ENCODE results near the gene ABCC6. TPM values are rescaled to one million over a fixed set of nuclear protein-coding genes. Genes with fewer than 3 reads are reported as not detected.
"Not testable (repeated sequence)": the region's sequence is repeated elsewhere in the genome, so short reads cannot be mapped to it uniquely, and the experiment has no call there.

The ABCC6 gene
- total RNA-seq: 1 to 10 TPM in 3 of 7 donors, under 1 TPM in 4; 0.12 to 2.0 (median 0.88) TPM
- 1 to 10 TPM in 1 of 2 donors, under 1 TPM in 1; 0.48 to 1.9 TPM for polyA plus RNA-seq
- long read RNA-seq, donor 1: 0 reads
- long read RNA-seq, donor 2, partial matches to known transcripts: 0 of 1 reads
- long read RNA-seq, donor 2, other reads (novel, unspliced or antisense): 0 of 1 reads
- long read RNA-seq, donor 3: 0 reads

DNA sequence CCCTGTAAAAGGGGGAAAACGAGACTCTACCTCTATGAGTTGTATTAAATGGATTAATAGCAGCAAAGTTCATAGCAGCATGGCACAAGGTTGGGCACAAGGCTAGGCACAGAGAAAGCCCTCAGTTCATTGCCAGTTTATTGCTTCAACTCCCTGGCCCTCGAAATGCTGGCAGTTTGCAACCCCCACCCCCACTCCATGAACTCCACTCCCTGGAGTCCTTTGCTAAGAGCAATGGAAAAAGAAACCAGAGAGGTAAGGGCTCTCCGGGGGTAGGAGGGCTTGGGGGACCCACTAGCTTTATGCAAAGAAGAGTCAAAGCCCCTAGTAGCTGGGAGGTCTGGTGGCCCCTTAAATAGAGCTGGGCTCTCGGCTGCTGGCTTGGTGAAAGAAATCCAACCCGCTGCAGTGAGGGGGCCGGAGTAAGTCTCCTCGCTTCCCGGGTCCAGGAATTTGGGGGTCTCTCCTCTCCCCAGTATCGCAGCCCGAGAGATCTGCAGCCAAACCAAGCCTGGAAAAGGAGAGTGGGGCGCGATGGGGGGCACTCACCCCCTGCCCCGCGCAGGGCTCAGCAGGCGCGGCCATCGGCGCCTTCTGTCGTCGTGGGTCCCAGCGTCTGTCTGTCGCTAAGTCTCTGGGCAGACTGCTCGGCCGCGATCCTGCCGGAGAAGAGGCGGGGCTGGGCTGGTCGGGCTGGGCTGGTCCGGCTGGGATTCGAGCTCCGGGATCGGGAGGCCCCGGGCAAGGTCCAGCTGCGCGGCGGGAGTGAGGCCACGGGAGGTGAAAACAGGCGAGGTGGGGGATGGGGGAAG is at the start of gene ABCC6:
Gene ABCC6 (minus strand): TSS at position 645 of the 812 bp plus-strand sequence. CDS start 60 bp downstream, at position 585.
- H3K9me3 ChIP-seq; H3K36me3 ChIP-seq; H3K27me3 ChIP-seq; DNase-seq; H3K4me3 ChIP-seq; H3K27ac ChIP-seq; intact Hi-C loops (cut with DNase I); H3K4me1 ChIP-seq (ENCODE audit: insufficient read depth): not testable (repeated sequence)
- 4 to 39% (median 6%) methylated on average over 2 to 19 of the region's 38 CpGs for WGBS, 3 donors

DNA sequence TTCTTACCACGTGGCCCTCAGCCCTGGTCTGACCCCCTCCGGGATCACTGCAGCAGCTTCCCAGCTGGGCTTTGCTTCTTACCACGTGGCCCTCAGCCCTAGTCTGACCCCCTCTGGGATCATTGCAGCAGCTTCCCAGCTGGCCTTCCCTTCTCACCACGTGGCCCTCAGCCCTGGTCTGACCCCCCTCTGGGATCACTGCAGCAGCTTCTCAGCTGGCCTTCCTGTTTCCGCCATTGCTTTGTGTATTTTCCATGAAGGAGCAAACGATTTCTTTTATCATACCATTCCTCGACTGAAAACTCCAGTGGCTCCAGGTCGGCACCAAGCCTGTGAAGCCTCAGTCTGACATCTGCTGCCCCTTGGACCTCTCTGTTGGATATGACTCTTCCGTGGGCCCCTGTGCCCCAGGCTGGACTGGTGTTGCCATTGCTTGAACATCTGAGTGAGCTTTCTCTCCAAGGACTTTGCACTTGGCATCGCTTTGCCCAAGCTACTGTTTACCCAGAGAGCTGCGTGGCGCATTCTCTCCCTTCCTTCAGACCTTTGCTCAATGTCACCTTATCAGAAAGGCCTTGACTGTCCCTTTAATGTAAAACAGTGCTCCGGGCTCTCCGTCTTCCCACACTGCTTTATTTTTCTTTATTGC is 49.4 kb upstream of the ABCC6 start:
- H3K4me3 ChIP-seq; H3K27ac ChIP-seq; intact Hi-C loops (cut with DNase I); H3K4me1 ChIP-seq (ENCODE audit: insufficient read depth); DNase-seq; H3K27me3 ChIP-seq; H3K9me3 ChIP-seq; H3K36me3 ChIP-seq: not testable (repeated sequence)
- 30% methylated on average over 4 of the region's 14 CpGs; no CpG with 5 or more reads in 2 of the 3 donors for WGBS, 3 donors

DNA sequence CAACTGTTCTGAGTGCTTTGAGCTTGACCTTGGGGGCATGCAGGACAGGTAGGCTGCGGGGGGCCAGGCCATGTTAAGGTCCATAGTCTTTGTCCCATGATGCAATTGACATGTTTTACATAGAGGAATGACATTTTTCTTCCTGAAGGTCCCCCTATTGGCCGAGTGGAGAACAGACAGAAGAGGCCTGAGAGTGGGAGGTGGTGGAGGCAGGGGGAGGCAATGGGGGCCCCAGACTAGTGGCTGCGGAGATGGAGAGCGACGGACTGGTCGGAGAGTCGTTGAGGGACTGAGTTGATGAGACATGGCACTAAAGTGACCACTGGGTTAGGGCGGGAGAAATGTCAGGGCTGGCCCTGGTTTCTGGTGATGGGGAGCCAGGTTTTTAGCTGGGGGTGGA is 48.4 kb upstream of the ABCC6 start:
- DNase-seq; intact Hi-C loops (cut with DNase I); H3K27me3 ChIP-seq; H3K27ac ChIP-seq; H3K4me3 ChIP-seq; H3K9me3 ChIP-seq; H3K4me1 ChIP-seq (ENCODE audit: insufficient read depth); H3K36me3 ChIP-seq: not testable (repeated sequence)
- WGBS, 3 donors: no CpG with 5 or more reads among the region's 8 CpGs

DNA sequence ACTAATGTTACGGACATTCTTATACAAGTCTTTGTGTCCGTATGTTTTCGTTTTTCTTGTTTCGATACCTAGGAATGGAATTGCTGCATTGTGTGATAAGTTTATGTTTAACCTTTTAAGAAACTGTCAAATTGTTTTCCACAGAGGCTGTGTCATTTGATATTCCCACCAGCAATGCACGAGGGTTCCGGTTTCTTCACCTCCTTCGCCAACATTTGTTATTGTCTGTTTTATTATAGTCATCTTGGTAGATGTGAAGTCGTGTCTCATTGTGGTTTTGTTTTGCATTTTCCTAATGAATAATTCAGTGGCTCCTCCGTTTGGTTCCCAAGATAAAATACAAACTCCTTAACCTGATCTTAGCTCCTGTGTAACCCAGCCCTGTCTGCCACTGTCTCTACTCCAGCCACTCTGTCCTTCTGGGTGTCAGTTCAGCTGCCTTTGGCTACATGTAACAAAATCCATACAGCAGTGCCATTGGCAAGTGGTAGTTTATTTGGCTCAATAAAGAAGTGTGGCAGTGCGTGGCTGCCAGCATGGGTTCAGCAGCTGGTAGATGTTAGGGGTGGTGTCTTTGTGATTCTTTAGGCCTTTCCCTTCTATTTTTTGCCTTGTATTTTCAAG is 45.0 kb upstream of the ABCC6 start:
- H3K9me3 ChIP-seq; H3K4me1 ChIP-seq (ENCODE audit: insufficient read depth); DNase-seq; intact Hi-C loops (cut with DNase I); H3K27me3 ChIP-seq; H3K4me3 ChIP-seq; H3K36me3 ChIP-seq; H3K27ac ChIP-seq: not testable (repeated sequence)
- WGBS, 3 donors: 90 to 94% (median 92%) methylated on average over 9 to 10 of the region's 10 CpGs

DNA sequence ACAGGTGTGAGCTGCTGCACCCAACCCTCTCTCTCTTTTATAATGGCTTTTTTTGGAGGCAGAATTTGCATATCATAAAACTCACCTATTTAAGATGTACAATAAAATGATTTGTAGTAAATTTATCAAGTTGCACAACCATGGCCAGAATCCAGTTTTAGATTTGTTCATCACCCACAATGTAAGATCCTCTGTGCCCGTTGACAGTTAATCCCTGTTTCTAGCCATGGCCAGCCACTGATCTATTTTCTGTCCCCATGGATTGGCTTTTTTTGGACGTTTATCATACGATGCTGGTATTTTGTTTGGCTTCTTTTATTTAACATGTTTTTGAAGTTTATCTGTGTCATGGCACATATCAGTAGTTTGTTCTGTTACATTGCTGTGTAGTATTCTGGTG is 44.4 kb upstream of the ABCC6 start:
- H3K27ac ChIP-seq; H3K9me3 ChIP-seq; H3K4me3 ChIP-seq; H3K27me3 ChIP-seq; H3K36me3 ChIP-seq; H3K4me1 ChIP-seq (ENCODE audit: insufficient read depth); intact Hi-C loops (cut with DNase I); DNase-seq: not testable (repeated sequence)
- WGBS, 3 donors: no CpG with 5 or more reads among the region's 3 CpGs

DNA sequence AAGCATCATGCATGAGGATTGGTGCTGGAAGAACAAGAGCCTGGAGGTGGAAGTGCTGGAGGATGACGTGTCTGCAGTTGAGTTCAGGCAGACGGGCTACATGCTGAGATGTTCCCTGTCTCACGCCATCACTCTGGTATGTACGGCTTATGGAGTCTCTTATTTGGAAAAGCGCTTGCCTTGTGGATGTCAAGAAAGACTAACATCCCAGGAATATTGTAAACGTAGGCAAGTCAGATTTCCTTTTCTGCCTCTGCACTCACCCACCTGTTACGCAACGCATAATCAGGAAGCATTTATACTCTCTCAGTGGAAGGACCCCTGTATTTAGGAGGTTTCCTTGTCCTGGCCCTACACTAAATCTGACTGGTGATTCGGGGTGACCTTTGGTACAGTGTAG is 41.8 kb upstream of the ABCC6 start:
- H3K9me3 ChIP-seq; H3K4me1 ChIP-seq (ENCODE audit: insufficient read depth); H3K27me3 ChIP-seq; H3K4me3 ChIP-seq; intact Hi-C loops (cut with DNase I); H3K36me3 ChIP-seq; DNase-seq; H3K27ac ChIP-seq: not testable (repeated sequence)
- WGBS, 3 donors: 86 to 93% (median 90%) methylated on average over 5 to 7 of the region's 9 CpGs

DNA sequence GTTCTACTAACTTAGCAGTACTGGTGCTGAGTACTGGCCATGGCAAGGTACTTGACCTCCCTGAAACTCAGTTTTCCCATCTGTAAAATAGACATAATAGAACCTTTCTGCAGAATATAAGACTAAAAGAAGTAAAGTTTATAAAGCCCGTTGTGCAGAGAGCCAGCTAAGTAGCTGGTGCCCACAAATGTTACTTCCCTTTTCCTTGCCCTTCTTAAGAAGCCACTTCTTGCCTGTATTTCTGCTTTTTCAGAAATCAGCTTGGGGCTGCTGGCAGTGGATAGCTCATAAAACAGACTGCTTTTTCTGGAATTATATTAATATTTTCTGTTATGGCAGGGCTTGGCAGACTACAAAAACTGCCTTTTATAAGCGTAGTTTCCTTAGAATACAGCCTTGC is 40.7 kb upstream of the ABCC6 start:
- H3K4me1 ChIP-seq (ENCODE audit: insufficient read depth); H3K36me3 ChIP-seq; DNase-seq; intact Hi-C loops (cut with DNase I); H3K27me3 ChIP-seq; H3K9me3 ChIP-seq; H3K4me3 ChIP-seq; H3K27ac ChIP-seq: not testable (repeated sequence)
- WGBS, 3 donors: 83% methylated on average over 1 of the region's 2 CpGs; no CpG with 5 or more reads in 2 of the 3 donors

DNA sequence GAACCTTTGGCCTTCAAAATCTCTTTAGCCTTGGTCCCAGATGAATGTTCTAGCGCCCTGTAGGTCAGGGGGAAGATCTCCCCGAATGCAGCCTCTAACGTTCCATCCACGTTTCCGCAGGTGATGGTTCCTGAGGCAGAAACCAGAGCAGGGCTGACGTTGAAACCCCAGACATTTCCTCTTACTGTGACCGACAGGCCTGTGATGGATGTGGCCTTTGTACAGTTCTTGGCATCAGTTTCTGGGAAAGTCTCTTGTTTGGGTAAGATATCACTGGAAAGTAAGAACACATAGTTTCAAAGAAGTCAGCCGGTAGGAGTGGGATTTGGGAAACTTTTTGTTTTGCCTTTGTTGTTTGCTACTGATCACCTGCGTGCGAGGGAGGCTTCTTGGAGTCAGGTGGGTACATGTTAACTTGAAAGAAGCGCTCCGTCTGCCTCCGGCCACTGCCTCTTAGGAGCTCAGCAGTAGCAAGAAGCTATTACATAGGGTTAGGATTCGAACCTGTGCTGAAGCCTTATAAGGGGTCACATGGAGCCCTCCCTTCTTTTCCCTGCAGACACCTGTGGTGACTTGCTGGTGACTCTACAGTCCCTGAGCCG is 39.8 kb upstream of the ABCC6 start:
- H3K4me3 ChIP-seq; H3K27me3 ChIP-seq; intact Hi-C loops (cut with DNase I); DNase-seq; H3K27ac ChIP-seq; H3K36me3 ChIP-seq; H3K4me1 ChIP-seq (ENCODE audit: insufficient read depth); H3K9me3 ChIP-seq: not testable (repeated sequence)
- 75 to 80% (median 77%) methylated on average over 13 to 14 of the region's 15 CpGs for WGBS, 3 donors

DNA sequence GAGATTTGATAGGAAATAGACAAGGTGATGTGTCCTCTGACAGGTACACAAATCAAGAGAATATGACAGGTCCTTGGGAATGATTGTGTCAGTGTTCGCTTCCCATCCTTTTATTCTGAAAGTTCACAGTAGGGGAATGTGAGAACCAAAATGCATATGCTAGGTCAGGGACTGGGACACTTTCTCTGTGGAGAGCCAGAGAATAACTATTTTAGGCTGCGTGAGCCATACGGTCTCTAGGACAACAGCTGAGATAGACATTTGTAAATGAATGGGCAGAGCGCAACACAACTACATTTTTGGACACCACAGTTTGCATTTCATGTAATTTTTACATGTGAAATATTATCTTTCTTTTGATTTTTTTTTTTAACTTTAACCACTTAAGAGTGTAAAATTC is 36.7 kb upstream of the ABCC6 start:
- intact Hi-C loops (cut with DNase I); H3K36me3 ChIP-seq; DNase-seq; H3K4me1 ChIP-seq (ENCODE audit: insufficient read depth); H3K9me3 ChIP-seq; H3K27me3 ChIP-seq; H3K27ac ChIP-seq; H3K4me3 ChIP-seq: not testable (repeated sequence)
- WGBS, 3 donors: 100% methylated on average over 1 of the region's 4 CpGs; no CpG with 5 or more reads in 1 of the 3 donors

DNA sequence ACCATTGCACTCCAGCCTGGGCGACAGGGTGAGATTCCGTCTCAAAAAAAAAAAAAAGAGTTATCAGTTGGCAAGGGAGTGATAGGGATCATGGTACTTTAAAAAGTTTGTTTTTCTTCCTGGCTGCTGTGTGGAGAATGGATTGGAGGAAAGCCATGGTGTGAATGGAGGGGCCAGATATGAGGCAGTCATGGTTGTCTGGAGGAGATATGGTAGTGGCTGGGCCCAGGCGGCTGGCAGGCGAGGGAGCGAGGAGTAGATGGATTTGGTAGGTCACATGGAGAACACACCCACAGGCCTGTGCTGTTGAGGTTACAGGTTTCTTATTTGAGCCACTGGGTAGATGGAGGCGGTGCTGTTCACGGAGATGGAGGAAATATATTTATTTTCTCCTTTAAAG is 35.5 kb upstream of the ABCC6 start:
- H3K9me3 ChIP-seq; H3K27me3 ChIP-seq; H3K4me1 ChIP-seq (ENCODE audit: insufficient read depth); H3K4me3 ChIP-seq; H3K27ac ChIP-seq; DNase-seq; intact Hi-C loops (cut with DNase I); H3K36me3 ChIP-seq: not testable (repeated sequence)
- WGBS, 3 donors: 64 to 81% (median 79%) methylated on average over 7 of the region's 7 CpGs

DNA sequence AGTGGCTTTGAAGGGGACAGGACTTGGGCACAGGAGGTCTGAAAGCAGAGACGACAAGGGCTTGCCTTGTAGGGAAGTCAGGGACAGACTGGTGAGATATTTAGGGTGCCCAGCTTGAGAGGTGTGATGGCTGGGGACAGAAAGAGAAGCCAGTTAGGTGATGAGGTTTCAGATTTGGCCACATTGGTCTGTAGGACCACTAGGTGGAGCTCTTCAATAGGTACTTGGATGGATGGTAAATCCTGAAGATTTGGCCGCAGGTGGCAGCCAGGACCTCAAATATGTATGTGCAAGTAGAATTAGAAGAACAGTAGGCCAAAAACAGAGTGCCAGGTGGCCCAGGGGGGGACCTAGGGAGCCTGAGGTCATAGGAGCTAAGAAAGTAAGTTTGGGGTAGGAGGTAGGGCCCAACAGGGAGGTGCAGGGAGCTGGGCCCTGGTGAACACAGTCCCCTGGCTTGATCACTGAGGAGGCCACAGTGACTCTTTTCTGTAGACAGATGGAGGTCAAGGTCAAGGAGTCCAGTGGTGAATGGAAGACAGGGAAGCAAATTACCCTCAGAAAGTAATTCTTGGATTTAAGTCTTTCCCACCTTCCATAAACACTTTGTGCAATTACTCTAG is 34.1 kb upstream of the ABCC6 start:
- intact Hi-C loops (cut with DNase I); H3K4me1 ChIP-seq (ENCODE audit: insufficient read depth); H3K9me3 ChIP-seq; DNase-seq; H3K36me3 ChIP-seq; H3K27me3 ChIP-seq; H3K4me3 ChIP-seq; H3K27ac ChIP-seq: not testable (repeated sequence)
- whole genome bisulfite sequencing, 3 donors: 50 to 57% (median 52%) methylated on average over 2 of the region's 2 CpGs

All from ovary (tissue), 10 donors.